MV-4-11 (cell line): ENCODE measurements around the gene U2AF1L4.
"Not testable (repeated sequence)": the region's sequence is repeated elsewhere in the genome, so short reads cannot be mapped to it uniquely, and the experiment has no call there.

Source experiments
- DNase-seq: peaks from one replicate; lab custom pipeline; 2025; lab: John Stamatoyannopoulos, UW

Gene U2AF1L4

GRCh38 chr19:35725216-35725861 is 19.9 kb downstream of the U2AF1L4 start:
- no peak for DNase-seq

- no peak for DNase-seq
These were observed 20.7 kb downstream of the U2AF1L4 start for GRCh38 chr19:35724560-35724959.

GRCh38 chr19:35724132-35724531 is 21.1 kb downstream of the U2AF1L4 start:
- DNase-seq: not testable (repeated sequence)

- DNase-seq: no peak
These were observed 21.5 kb downstream of the U2AF1L4 start for GRCh38 chr19:35723671-35724070.

- no peak for DNase-seq
These were observed 22.3 kb downstream of the U2AF1L4 start for GRCh38 chr19:35722897-35723296.

GRCh38 chr19:35722461-35722860 is 22.8 kb downstream of the U2AF1L4 start:
- no peak for DNase-seq

GRCh38 chr19:35721374-35721773 is 23.8 kb downstream of the U2AF1L4 start:
- DNase-seq: peak; percentile 28

GRCh38 chr19:35720648-35721047 is 24.6 kb downstream of the U2AF1L4 start:
- DNase-seq: no peak

- no peak for DNase-seq
These were observed 25.1 kb downstream of the U2AF1L4 start for GRCh38 chr19:35720163-35720524.

- DNase-seq: no peak
These were observed 25.6 kb downstream of the U2AF1L4 start for GRCh38 chr19:35719402-35720162.

- no peak for DNase-seq
These were observed 26.7 kb downstream of the U2AF1L4 start for GRCh38 chr19:35718345-35719041.

- no peak for DNase-seq
These were observed 27.4 kb downstream of the U2AF1L4 start, which contains the start of gene KMT2B for GRCh38 chr19:35717665-35718344. TSS of gene KMT2B (plus strand) at chr19:35718003. CDS start at chr19:35718019, 16 bp downstream.

- DNase-seq: peak; percentile 97
These were observed 28.2 kb downstream of the U2AF1L4 start for GRCh38 chr19:35716801-35717664.

GRCh38 chr19:35715981-35716800 is 29.0 kb downstream of the U2AF1L4 start:
- no peak for DNase-seq

GRCh38 chr19:35715355-35715809 is 29.8 kb downstream of the U2AF1L4 start:
- no peak for DNase-seq

- DNase-seq: peak; percentile 30
These were observed 30.4 kb downstream of the U2AF1L4 start for GRCh38 chr19:35714601-35715354.

GRCh38 chr19:35713904-35714495 is 31.2 kb downstream of the U2AF1L4 start:
- DNase-seq: no peak

- no peak for DNase-seq
These were observed 31.7 kb downstream of the U2AF1L4 start for GRCh38 chr19:35713506-35713850.
